DOHH2 (cell line): ENCODE results near the gene COL25A1.
"Not testable (repeated sequence)": the region's sequence is repeated elsewhere in the genome, so short reads cannot be mapped to it uniquely, and the experiment has no call there.

Experiments used
- H3F3A ChIP-seq: fragments of 200-600 bp; sonication (generic), shearing (Covaris generic); 2 replicates; pipeline ENCODE4 v1.6.0; 2016; ENCODE audit warnings: antibody characterized with exemption, mild to moderate bottlenecking; ENCODE audit not compliant: control insufficient read depth, insufficient read depth
- H3K27ac ChIP-seq: fragments of 200-600 bp; sonication (generic); 2 replicates; pipeline ENCODE4 v1.5.1; 2014; ENCODE audit warnings: low read depth, mild to moderate bottlenecking, low read length, moderate library complexity
- H3K27me3 ChIP-seq: fragments of 200-600 bp; sonication (generic); 2 replicates; pipeline ENCODE4 v1.6.1; 2014; ENCODE audit warnings: mild to moderate bottlenecking, low read length, mixed read lengths; ENCODE audit not compliant: control insufficient read depth
- H3K36me3 ChIP-seq: fragments of 200-600 bp; sonication (generic); 2 replicates; pipeline ENCODE4 v1.6.1; 2014; ENCODE audit warnings: mild to moderate bottlenecking, low read length, moderate library complexity, mixed read lengths; ENCODE audit not compliant: control insufficient read depth
- H3K4me1 ChIP-seq: fragments of 200-600 bp; sonication (generic); 2 replicates; pipeline ENCODE4 v1.6.1; 2014; ENCODE audit warnings: mild to moderate bottlenecking, low read length, mixed read lengths; ENCODE audit not compliant: control insufficient read depth
- H3K4me2 ChIP-seq: fragments of 200-600 bp; sonication (generic); 2 replicates; pipeline ENCODE4 v1.6.0; 2014; ENCODE audit warnings: mild to moderate bottlenecking, low read length, moderate library complexity
- H3K4me3 ChIP-seq: fragments of 200-600 bp; sonication (generic); 2 replicates; pipeline ENCODE4 v1.5.1; 2014; ENCODE audit warnings: mild to moderate bottlenecking, low read length, mixed read lengths
- H3K79me2 ChIP-seq: fragments of 200-600 bp; sonication (generic); 2 replicates; pipeline ENCODE4 v1.6.1; 2014; ENCODE audit warnings: mild to moderate bottlenecking, low read length, mixed read lengths; ENCODE audit not compliant: control insufficient read depth
- H3K9me2 ChIP-seq: fragments of 200-600 bp; sonication (generic); replicated peaks from 2 replicates; pipeline ENCODE4 v1.6.1; 2014; ENCODE audit warnings: mild to moderate bottlenecking, low read length, mixed read lengths; ENCODE audit not compliant: control insufficient read depth
- H3K9me3 ChIP-seq: fragments of 200-600 bp; sonication (generic); 2 replicates; pipeline ENCODE4 v1.6.1; 2014; ENCODE audit warnings: antibody characterized with exemption, low read length, mixed read lengths; ENCODE audit not compliant: control insufficient read depth, insufficient read depth
- H4K20me1 ChIP-seq: fragments of 200-600 bp; sonication (generic); 2 replicates; pipeline ENCODE4 v1.6.0; 2014; ENCODE audit warnings: low read depth, mild to moderate bottlenecking, antibody characterized with exemption, low read length, moderate library complexity; ENCODE audit not compliant: control insufficient read depth, insufficient read depth
- CTCF ChIP-seq: fragments of 200-600 bp; sonication (generic); IDR thresholded peaks from one replicate; pipeline ENCODE4 v1.5.1; 2014; ENCODE audit warnings: antibody characterized with exemption, mild to moderate bottlenecking, low read depth, low read length; ENCODE audit not compliant: poor library complexity, severe bottlenecking
- EZH2phosphoT487 ChIP-seq: fragments of 200-600 bp; sonication (generic); IDR thresholded peaks from 2 replicates; pipeline ENCODE4 v1.6.1; 2017; ENCODE audit warnings: borderline replicate concordance, mild to moderate bottlenecking, antibody characterized with exemption, low read length, moderate library complexity, mixed read lengths

COL25A1 gene

GRCh38 chr4:108941904-108942430, 360.5 kb downstream of the COL25A1 start:
- no peak overlapping the region for H3K4me3 ChIP-seq
- H3K36me3 ChIP-seq, result no peaks in the 10 kb centered on the region
- H3K27ac ChIP-seq, result no peak overlapping the region
- TF ChIP-seq EZH2phosphoT487 (no peak), CTCF (no peak)
- no peaks in the 10 kb centered on the region for H3K9me3 ChIP-seq
- no peak overlapping the region for H3K4me2 ChIP-seq
- no peaks in the 10 kb centered on the region for H3K9me2 ChIP-seq
- H3K4me1 ChIP-seq, result no peaks in the 10 kb centered on the region
- H3K27me3 ChIP-seq, result no peaks in the 10 kb centered on the region
- no peaks in the 10 kb centered on the region for H4K20me1 ChIP-seq
- no peaks in the 10 kb centered on the region for H3K79me2 ChIP-seq
- no peaks in the 10 kb centered on the region for H3F3A ChIP-seq

GRCh38 chr4:108940634-108941033, 361.8 kb downstream of the COL25A1 start:
- H3K4me3 ChIP-seq, result no peak overlapping the region
- H3K79me2 ChIP-seq, result no peaks in the 10 kb centered on the region
- no peaks in the 10 kb centered on the region for H4K20me1 ChIP-seq
- no peaks in the 10 kb centered on the region for H3K9me3 ChIP-seq
- H3K27me3 ChIP-seq, result no peaks in the 10 kb centered on the region
- no peaks in the 10 kb centered on the region for H3K4me1 ChIP-seq
- TF ChIP-seq CTCF (no peak), EZH2phosphoT487 (no peak)
- H3F3A ChIP-seq, result no peaks in the 10 kb centered on the region
- no peak overlapping the region for H3K27ac ChIP-seq
- H3K36me3 ChIP-seq, result no peaks in the 10 kb centered on the region
- no peak overlapping the region for H3K4me2 ChIP-seq
- H3K9me2 ChIP-seq, result no peaks in the 10 kb centered on the region

- Histone ChIP-seq H3K9me3 (no peaks in the 10 kb centered on the region), H3K79me2 (no peaks in the 10 kb centered on the region), H3K36me3 (no peaks in the 10 kb centered on the region), H3F3A (no peaks in the 10 kb centered on the region), H3K4me2 (no peak overlapping the region), H3K4me3 (no peak overlapping the region), H3K27ac (no peak overlapping the region), H3K4me1 (no peaks in the 10 kb centered on the region), H3K9me2 (no peaks in the 10 kb centered on the region), H4K20me1 (no peaks in the 10 kb centered on the region), H3K27me3 (no peaks in the 10 kb centered on the region)
- TF ChIP-seq CTCF, result no peak
- no peak for TF ChIP-seq EZH2phosphoT487
Measured at GRCh38 chr4:108940149-108940548, 362.3 kb downstream of the COL25A1 start.

- Histone ChIP-seq H3K4me2 (no peak overlapping the region), H3K9me2 (no peaks in the 10 kb centered on the region), H3K4me1 (no peaks in the 10 kb centered on the region), H4K20me1 (no peaks in the 10 kb centered on the region), H3K79me2 (no peaks in the 10 kb centered on the region), H3K4me3 (no peak overlapping the region), H3K27ac (no peak overlapping the region), H3K27me3 (peaks cover 2% of the 10 kb centered on the region; the same call in 1 of the 2 replicates), H3K9me3 (no peaks in the 10 kb centered on the region), H3F3A (no peaks in the 10 kb centered on the region), H3K36me3 (no peaks in the 10 kb centered on the region)
- TF ChIP-seq EZH2phosphoT487, result no peak
- TF ChIP-seq CTCF, result no peak
Measured at GRCh38 chr4:108937066-108937465, 365.4 kb downstream of the COL25A1 start.

- H3F3A ChIP-seq, H4K20me1 ChIP-seq: not testable (repeated sequence)
Measured at GRCh38 chr4:108933925-108934324, 368.5 kb downstream of the COL25A1 start.

More at GRCh38 chr4:108933925-108934324, 368.5 kb downstream of the COL25A1 start:
- not testable (repeated sequence) for H3K36me3 ChIP-seq, H3K27ac ChIP-seq, H3K27me3 ChIP-seq, H3K4me2 ChIP-seq, H3K9me2 ChIP-seq, H3K79me2 ChIP-seq, H3K4me3 ChIP-seq, H3K9me3 ChIP-seq, H3K4me1 ChIP-seq
